Measurements from ENCODE around the gene OR5A1.

GRCh38 chr11:59475176-59475575, 38.9 kb downstream of the OR5A1 start:
- TF ChIP-seq CTCF (IDR thresholded peaks at IDR 0.05) (no peak), POLR2A (IDR thresholded peaks at IDR 0.05) (no peak)
